ENCODE results near the gene DNAH10.

DNAH10 gene

GRCh38 chr12:123960029-123960735 lies 198.1 kb downstream of the DNAH10 start:
- TF ChIP-seq NFIC (IDR thresholded peaks at IDR 0.05) (no peak), TCF12 (IDR thresholded peaks at IDR 0.05; ENCODE audit: low read depth) (no peak), EGR1 (IDR thresholded peaks at IDR 0.05) (no peak), CEBPB (IDR thresholded peaks at IDR 0.05) (no peak), TEAD4 (IDR thresholded peaks at IDR 0.05) (no peak), MAX (IDR thresholded peaks at IDR 0.05) (no peak), ZBTB7A (IDR thresholded peaks at IDR 0.05; ENCODE audit: low read depth) (no peak)

GRCh38 chr12:123960856-123961255 lies 198.8 kb downstream of the DNAH10 start:
- TF ChIP-seq CREB1 (IDR thresholded peaks at IDR 0.05; ENCODE audit: low read depth) (no peak), NFIC (IDR thresholded peaks at IDR 0.05) (no peak), TCF12 (IDR thresholded peaks at IDR 0.05; ENCODE audit: low read depth) (no peak), EGR1 (IDR thresholded peaks at IDR 0.05) (no peak)

GRCh38 chr12:123961585-123962345 lies 199.7 kb downstream of the DNAH10 start:
- no peak for TF ChIP-seq CREB1 (IDR thresholded peaks at IDR 0.05; ENCODE audit: low read depth)
- no peak for TF ChIP-seq FOXM1 (IDR thresholded peaks at IDR 0.05; ENCODE audit: borderline replicate concordance, low read depth)
- TF ChIP-seq TCF12 (IDR thresholded peaks at IDR 0.05; ENCODE audit: low read depth): no peak
- no peak for TF ChIP-seq RAD21 (IDR thresholded peaks at IDR 0.05; ENCODE audit: low read depth)
- TF ChIP-seq TAF1 (IDR thresholded peaks at IDR 0.05; ENCODE audit: low read depth): no peak
- no peak for TF ChIP-seq REST (IDR thresholded peaks at IDR 0.05; ENCODE audit: low read depth)
- no peak for TF ChIP-seq NFIC (IDR thresholded peaks at IDR 0.05)
- TF ChIP-seq TEAD4 (IDR thresholded peaks at IDR 0.05): no peak
- TF ChIP-seq, protein P1, sequence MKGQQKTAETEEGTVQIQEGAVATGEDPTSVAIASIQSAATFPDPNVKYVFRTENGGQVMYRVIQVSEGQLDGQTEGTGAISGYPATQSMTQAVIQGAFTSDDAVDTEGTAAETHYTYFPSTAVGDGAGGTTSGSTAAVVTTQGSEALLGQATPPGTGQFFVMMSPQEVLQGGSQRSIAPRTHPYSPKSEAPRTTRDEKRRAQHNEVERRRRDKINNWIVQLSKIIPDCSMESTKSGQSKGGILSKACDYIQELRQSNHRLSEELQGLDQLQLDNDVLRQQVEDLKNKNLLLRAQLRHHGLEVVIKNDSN (IDR thresholded peaks at IDR 0.05): no peak
- no peak for TF ChIP-seq MAX (IDR thresholded peaks at IDR 0.05)
- no peak for TF ChIP-seq CEBPB (IDR thresholded peaks at IDR 0.05)
- no peak for TF ChIP-seq EGR1 (IDR thresholded peaks at IDR 0.05)
- TF ChIP-seq EP300 (IDR thresholded peaks at IDR 0.05; ENCODE audit: borderline replicate concordance): no peak
- no peak for TF ChIP-seq YY1 (IDR thresholded peaks at IDR 0.05; ENCODE audit: low read depth)
- TF ChIP-seq ZBTB7A (IDR thresholded peaks at IDR 0.05; ENCODE audit: low read depth): no peak

- TF ChIP-seq REST (IDR thresholded peaks at IDR 0.05; ENCODE audit: low read depth) (no peak), CEBPB (IDR thresholded peaks at IDR 0.05) (no peak)
These were observed 200.4 kb downstream of the DNAH10 start for GRCh38 chr12:123962513-123962912.

DNA sequence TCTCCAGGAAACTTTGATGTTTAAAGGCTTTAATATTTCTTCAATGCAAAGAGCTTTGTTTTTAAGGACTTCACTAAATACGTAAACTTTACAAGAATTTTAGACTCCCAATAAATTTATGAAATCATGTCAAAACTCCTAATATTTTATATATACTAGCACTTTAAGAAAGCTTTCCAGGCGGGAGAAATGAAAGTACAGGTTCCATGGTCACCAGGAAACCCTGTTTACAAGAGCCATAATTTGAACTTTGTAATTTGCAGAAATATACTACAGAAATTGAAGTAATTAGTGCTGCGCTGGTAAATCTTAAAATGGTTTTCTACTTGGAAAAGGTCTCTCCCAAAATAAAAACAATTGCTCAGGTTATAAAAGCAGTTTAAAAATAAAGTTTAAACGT lies 201.7 kb downstream of the DNAH10 start:
- TF ChIP-seq EP300 (IDR thresholded peaks at IDR 0.05; ENCODE audit: borderline replicate concordance) (no peak), FOXM1 (IDR thresholded peaks at IDR 0.05; ENCODE audit: borderline replicate concordance, low read depth) (no peak), RAD21 (IDR thresholded peaks at IDR 0.05; ENCODE audit: low read depth) (no peak), ZBTB7A (IDR thresholded peaks at IDR 0.05; ENCODE audit: low read depth) (no peak), TCF12 (IDR thresholded peaks at IDR 0.05; ENCODE audit: low read depth) (no peak), REST (IDR thresholded peaks at IDR 0.05; ENCODE audit: low read depth) (no peak), TAF1 (IDR thresholded peaks at IDR 0.05; ENCODE audit: low read depth) (no peak), NFIC (IDR thresholded peaks at IDR 0.05) (no peak), MAX (IDR thresholded peaks at IDR 0.05) (no peak), EGR1 (IDR thresholded peaks at IDR 0.05) (no peak), TEAD4 (IDR thresholded peaks at IDR 0.05) (no peak), YY1 (IDR thresholded peaks at IDR 0.05; ENCODE audit: low read depth) (no peak), CEBPB (IDR thresholded peaks at IDR 0.05) (no peak), CREB1 (IDR thresholded peaks at IDR 0.05; ENCODE audit: low read depth) (no peak)
- TF ChIP-seq, protein P1 (IDR thresholded peaks at IDR 0.05): no peak

Measured in Ishikawa (cell line).